ENCODE results near the gene TVP23A.

GRCh38 chr16:10840703-10841102 lies 22.1 kb upstream of the TVP23A start:
- no peak for TF ChIP-seq USF1 (IDR thresholded peaks at IDR 0.05)
- TF ChIP-seq YY1 (IDR thresholded peaks at IDR 0.05; ENCODE audit: low read depth): no peak
- TF ChIP-seq ZBTB7A (IDR thresholded peaks at IDR 0.05; ENCODE audit: low read depth): no peak
- no peak for TF ChIP-seq EP300 (IDR thresholded peaks at IDR 0.05; ENCODE audit: borderline replicate concordance)
- TF ChIP-seq EGR1 (IDR thresholded peaks at IDR 0.05): no peak
- no peak for TF ChIP-seq TAF1 (IDR thresholded peaks at IDR 0.05; ENCODE audit: low read depth)
- no peak for TF ChIP-seq FOXM1 (IDR thresholded peaks at IDR 0.05; ENCODE audit: borderline replicate concordance, low read depth)
- no peak for TF ChIP-seq CEBPB (IDR thresholded peaks at IDR 0.05)
- no peak for TF ChIP-seq REST (IDR thresholded peaks at IDR 0.05; ENCODE audit: low read depth)
